Neural progenitor cell (in vitro differentiated cells): Measurements from ENCODE around the gene MVB12B.

Source experiments
- CTCF ChIP-seq: fragments of 200-600 bp; sonication (generic); IDR thresholded peaks from 2 replicates; pipeline ENCODE4 v1.5.1; 2017; ENCODE audit warnings: antibody characterized with exemption, mild to moderate bottlenecking
- EZH2 ChIP-seq: fragments of 200-600 bp; sonication (generic); IDR thresholded peaks from 2 replicates; pipeline ENCODE4 v1.6.1; 2017; ENCODE audit warnings: antibody characterized with exemption, mild to moderate bottlenecking, moderate library complexity

GRCh38 chr9:126389992-126390391 lies 63.4 kb downstream of the MVB12B start:
- TF ChIP-seq CTCF, result no peak
- no peak for TF ChIP-seq EZH2
